HepG2 (cell line): Measurements from ENCODE around the gene PPHLN1.

Experiments used
- HOMEZ ChIP-seq: IDR thresholded peaks from 2 replicates; pipeline ENCODE4 v1.6.1; 2016; ENCODE audit warnings: low read depth
- JUND ChIP-seq: sonication (generic); formaldehyde crosslinking; IDR thresholded peaks from 2 replicates; pipeline ENCODE4 v1.8.0; 2022; ENCODE audit warnings: mild to moderate bottlenecking, missing genetic modification reagents
- RAD21 ChIP-seq: fragments of 450-650 bp; formaldehyde crosslinking; IDR thresholded peaks from 2 replicates; pipeline ENCODE4 v1.5.0; 2020; ENCODE audit warnings: mild to moderate bottlenecking
- RBM39 ChIP-seq: fragments of 200-400 bp; formaldehyde crosslinking; IDR thresholded peaks from one replicate; pipeline ENCODE4 v1.6.1; 2018; ENCODE audit warnings: antibody characterized with exemption, mild to moderate bottlenecking, low read depth, low read length; ENCODE audit not compliant: poor library complexity, severe bottlenecking
- ZNF274 ChIP-seq: sonication (generic); formaldehyde crosslinking; IDR thresholded peaks from 2 replicates; pipeline ENCODE4 v1.5.1; 2020; ENCODE audit warnings: mild to moderate bottlenecking, missing genetic modification reagents

- TF ChIP-seq RAD21 (CRISPR knock-in tag) (no peak), ZNF274 (CRISPR knock-in tag) (no peak), HOMEZ (no peak), RBM39 (no peak), JUND (CRISPR knock-in tag) (no peak)
Measured at GRCh38 chr12:42426746-42427145, 100.8 kb downstream of the PPHLN1 start.
